ENCODE measurements around the gene KIAA0753. TPM values are rescaled to one million over a fixed set of nuclear protein-coding genes. Genes with fewer than 3 reads are reported as not detected.

KIAA0753 gene
- total and polyA plus RNA-seq, 2 of the 8 experiments (the other 6 are each of a cell fraction or from before 2014, with no cell fraction given), result 5.0 to 27.1 TPM

DNA sequence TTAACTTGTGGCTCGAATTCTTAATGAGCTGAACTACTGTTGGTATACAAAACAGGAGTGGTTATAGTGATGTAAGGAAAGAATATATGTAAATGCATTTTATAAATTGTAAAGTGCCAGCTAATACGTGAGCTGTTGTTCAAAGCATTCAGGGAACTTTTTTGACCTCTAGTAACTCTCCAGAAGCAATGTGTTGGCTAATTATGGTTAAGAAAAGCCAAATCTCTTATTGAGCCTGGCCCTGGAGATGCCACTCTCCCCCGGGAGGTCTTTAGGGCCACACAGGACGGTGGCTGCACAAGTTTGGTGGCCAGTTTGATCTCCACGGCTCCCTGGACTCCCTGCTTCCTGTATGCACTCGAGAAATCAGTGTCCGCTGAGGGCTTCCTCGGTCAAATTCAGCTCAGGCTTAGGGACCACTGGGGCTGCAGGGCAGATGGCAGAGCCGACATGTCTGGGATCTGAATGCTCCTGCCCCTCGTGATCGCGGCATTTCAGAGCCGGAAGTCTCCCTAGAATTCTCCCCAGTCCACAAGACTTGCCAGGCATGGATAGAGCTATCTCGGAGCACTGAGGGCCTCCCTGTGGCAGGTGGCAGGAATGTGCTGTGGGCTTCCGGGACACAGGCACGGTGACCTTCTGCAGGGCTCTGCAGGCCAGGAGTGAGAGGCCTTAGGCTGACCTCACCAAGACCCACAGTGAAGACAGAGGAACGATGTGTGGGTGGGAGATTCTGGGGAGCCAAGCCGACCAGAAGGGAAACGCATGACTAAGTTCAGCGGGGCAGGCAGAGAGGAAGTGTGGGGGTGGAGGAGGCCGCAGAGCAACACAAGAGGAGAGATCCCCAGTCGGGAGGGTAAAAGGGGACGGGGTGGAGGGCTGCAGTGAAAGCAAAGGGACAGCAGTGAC, 65.6 kb downstream of the KIAA0753 start (continued):
- TF ChIP-seq GABPA (IDR thresholded peaks at IDR 0.05; ENCODE audit: borderline replicate concordance, insufficient read depth, low read length) (no peak), EGR1 (IDR thresholded peaks at IDR 0.05; ENCODE audit: borderline replicate concordance, low read depth, low read length) (peak; percentile 64; the same call in 1 of the 2 replicates), TAF1 (IDR thresholded peaks at IDR 0.05; ENCODE audit: low read depth, low read length) (no peak), CBX5 (IDR thresholded peaks at IDR 0.05; ENCODE audit: low read depth, low read length) (no peak), FOSL1 (IDR thresholded peaks at IDR 0.05; ENCODE audit: insufficient read depth, low read depth, low read length) (no peak)
